Fibroblast of lung (primary cell): Measurements from ENCODE around the gene THSD7B. TPM values are rescaled to one million over a fixed set of nuclear protein-coding genes. Genes with fewer than 3 reads are reported as not detected.

ENCODE experiments used
- DNase-seq, 2 donors: peaks; one replicate each; pipeline versions ENCODE4 v3.0.0 to v3.0.0-alpha.2; 2010; ENCODE audit warnings: low read depth in 2 of 2
- H2AFZ ChIP-seq: 2 replicates; pipeline ENCODE4 v1.5.1; 2012; ENCODE audit warnings: low read length, control low read depth, inconsistent platforms
- H3K27ac ChIP-seq: 2 replicates; pipeline ENCODE4 v1.5.1; 2011; ENCODE audit warnings: low read length, control low read depth; ENCODE audit not compliant: insufficient read depth
- H3K27me3 ChIP-seq: 2 replicates; pipeline ENCODE4 v1.5.1; 2011; ENCODE audit warnings: mild to moderate bottlenecking, low read length; ENCODE audit not compliant: control insufficient read depth, insufficient read depth
- H3K36me3 ChIP-seq: 2 replicates; pipeline ENCODE4 v1.5.1; 2011; ENCODE audit warnings: low read length; ENCODE audit not compliant: control insufficient read depth, insufficient read depth
- H3K4me1 ChIP-seq: 2 replicates; pipeline ENCODE4 v1.5.1; 2011; ENCODE audit warnings: low read length; ENCODE audit not compliant: control insufficient read depth, insufficient read depth; ENCODE audit errors: extremely low read depth
- H3K4me2 ChIP-seq: 2 replicates; pipeline ENCODE4 v1.5.1; 2011; ENCODE audit warnings: low read length, control low read depth; ENCODE audit not compliant: insufficient read depth; ENCODE audit errors: extremely low read depth
- H3K4me3 ChIP-seq, 4 experiments: fragments of 200-600 bp in 1 of 4; sonication (generic) in 1 of 4; replicated peaks in 1 of 4; 2 replicates each; pipeline ENCODE4 v1.5.1; 2011 to 2016; ENCODE audit warnings: low read length in 4 of 4, low read depth in 3 of 4, mild to moderate bottlenecking in 3 of 4, control low read depth in 2 of 4, inconsistent platforms in 1 of 4, mixed read lengths in 1 of 4; ENCODE audit not compliant: insufficient read depth in 1 of 4; ENCODE audit errors: control extremely low read depth in 1 of 4
- H3K79me2 ChIP-seq: 2 replicates; pipeline ENCODE4 v1.5.1; 2012; ENCODE audit warnings: mild to moderate bottlenecking, low read length, inconsistent platforms; ENCODE audit not compliant: control insufficient read depth, insufficient read depth
- H3K9ac ChIP-seq: 2 replicates; pipeline ENCODE4 v1.5.1; 2011; ENCODE audit warnings: mild to moderate bottlenecking, low read length, control low read depth; ENCODE audit not compliant: insufficient read depth
- H3K9me3 ChIP-seq: 2 replicates; pipeline ENCODE4 v1.5.1; 2012; ENCODE audit warnings: low read depth, low read length; ENCODE audit not compliant: control insufficient read depth, insufficient read depth
- H4K20me1 ChIP-seq: 2 replicates; pipeline ENCODE4 v1.5.1; 2011; ENCODE audit warnings: low read length; ENCODE audit not compliant: control insufficient read depth, insufficient read depth; ENCODE audit errors: extremely low read depth
- EZH2 ChIP-seq: IDR thresholded peaks from 2 replicates; pipeline ENCODE4 v1.5.1; 2012; ENCODE audit warnings: low read length, control low read depth, mild to moderate bottlenecking; ENCODE audit errors: missing control alignments
- polyA plus RNA-seq, 2 donors: library from polyadenylated mRNA; depleted of rRNA in 1 of 2; stranded (reverse) in 1 of 2; unstranded in 1 of 2; fragments of >200 nt; gene quantifications; 2 replicates each; pipeline ENCODE4 v1.2.1, GENCODE V29; 2011 to 2012; ENCODE audit warnings: missing spikeins in 1 of 2
- total RNA-seq: library from RNA; depleted of rRNA; stranded (reverse); fragments of >200 nt; gene quantifications from 2 replicates; pipeline ENCODE4 v1.2.1, GENCODE V29; 2014
- TF ChIP-seq, protein P1 (sequence below), 2 donors: IDR thresholded peaks in 1 of 2; conservative IDR thresholded peaks in 1 of 2; 1 replicate in 1 of 2; 2 replicates in 1 of 2; pipeline ENCODE4 v1.5.1; 2011 to 2012; ENCODE audit warnings: low read length in 2 of 2, control low read depth in 1 of 2, inconsistent platforms in 1 of 2, low read depth in 1 of 2, mild to moderate bottlenecking in 1 of 2

The THSD7B gene
- total and polyA plus RNA-seq, 2 donors (not counting 1 experiment from before 2014, with no cell fraction given) = under 0.01 TPM; not detected in 1

DNA sequence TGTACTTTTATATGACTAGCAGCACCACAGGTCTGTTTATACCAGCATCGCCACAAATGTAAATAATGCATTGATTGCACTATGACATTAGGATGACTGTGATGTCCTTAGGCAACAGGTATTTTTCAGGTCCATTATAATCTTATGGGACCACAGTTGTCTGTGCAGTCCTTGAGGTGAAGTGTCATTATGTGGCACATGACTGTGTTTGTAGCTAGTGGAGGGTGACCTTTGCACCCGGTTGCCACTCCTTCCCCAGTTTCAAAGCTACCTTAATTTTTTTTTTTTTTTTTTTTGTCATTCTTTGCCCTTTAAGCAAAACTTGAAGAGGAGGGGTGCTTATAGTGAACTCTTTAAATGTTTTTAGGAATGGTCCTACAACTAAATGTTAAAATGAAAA lies 386.4 kb downstream of the THSD7B start:
- Histone ChIP-seq H3K36me3 (no peaks in the 10 kb centered on the region), H3K79me2 (no peaks in the 10 kb centered on the region), H3K4me3 (no peak overlapping the region), H3K27me3 (no peaks in the 10 kb centered on the region), H2AFZ (no peak overlapping the region), H3K27ac (no peak overlapping the region), H3K9me3 (no peaks in the 10 kb centered on the region), H3K9ac (no peak overlapping the region), H3K4me1 (no peaks in the 10 kb centered on the region), H3K4me2 (no peak overlapping the region), H4K20me1 (no peaks in the 10 kb centered on the region)
- no peak for DNase-seq
- TF ChIP-seq EZH2 = no peak
- TF ChIP-seq, protein P1, sequence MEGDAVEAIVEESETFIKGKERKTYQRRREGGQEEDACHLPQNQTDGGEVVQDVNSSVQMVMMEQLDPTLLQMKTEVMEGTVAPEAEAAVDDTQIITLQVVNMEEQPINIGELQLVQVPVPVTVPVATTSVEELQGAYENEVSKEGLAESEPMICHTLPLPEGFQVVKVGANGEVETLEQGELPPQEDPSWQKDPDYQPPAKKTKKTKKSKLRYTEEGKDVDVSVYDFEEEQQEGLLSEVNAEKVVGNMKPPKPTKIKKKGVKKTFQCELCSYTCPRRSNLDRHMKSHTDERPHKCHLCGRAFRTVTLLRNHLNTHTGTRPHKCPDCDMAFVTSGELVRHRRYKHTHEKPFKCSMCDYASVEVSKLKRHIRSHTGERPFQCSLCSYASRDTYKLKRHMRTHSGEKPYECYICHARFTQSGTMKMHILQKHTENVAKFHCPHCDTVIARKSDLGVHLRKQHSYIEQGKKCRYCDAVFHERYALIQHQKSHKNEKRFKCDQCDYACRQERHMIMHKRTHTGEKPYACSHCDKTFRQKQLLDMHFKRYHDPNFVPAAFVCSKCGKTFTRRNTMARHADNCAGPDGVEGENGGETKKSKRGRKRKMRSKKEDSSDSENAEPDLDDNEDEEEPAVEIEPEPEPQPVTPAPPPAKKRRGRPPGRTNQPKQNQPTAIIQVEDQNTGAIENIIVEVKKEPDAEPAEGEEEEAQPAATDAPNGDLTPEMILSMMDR (conservative IDR thresholded peaks at IDR 0.05 in 1 of 2, IDR thresholded peaks at IDR 0.05 in 1 of 2; ENCODE audit: low read depth in 1 of 2, low read length in 2 of 2) = no peak

DNA sequence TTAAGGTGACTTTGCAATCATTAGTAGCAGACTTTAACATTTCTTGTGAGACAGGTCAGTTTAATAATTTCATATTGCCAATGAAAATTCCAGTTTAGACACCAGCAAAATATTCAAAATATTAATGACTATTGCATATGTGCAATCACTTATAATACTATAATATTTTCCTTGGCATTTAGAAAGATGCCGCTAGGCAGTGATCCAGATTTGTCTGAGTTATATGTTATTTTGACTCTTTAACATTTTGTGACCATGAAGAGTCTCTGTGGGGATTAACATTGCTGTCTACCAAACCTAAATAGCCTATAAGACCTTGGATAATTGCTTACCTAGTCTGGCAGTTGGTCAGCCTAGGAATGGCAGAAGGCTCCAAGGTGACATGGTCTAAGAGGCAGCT lies 389.6 kb downstream of the THSD7B start:
- no peaks in the 10 kb centered on the region for H3K4me1 ChIP-seq
- H3K4me2 ChIP-seq = no peak overlapping the region
- no peak for DNase-seq
- H3K27ac ChIP-seq = no peak overlapping the region
- no peak overlapping the region for H3K4me3 ChIP-seq
- H3K9ac ChIP-seq = no peak overlapping the region
- H3K79me2 ChIP-seq = no peaks in the 10 kb centered on the region
- no peak for TF ChIP-seq EZH2
- TF ChIP-seq, protein P1 (conservative IDR thresholded peaks at IDR 0.05 in 1 of 2, IDR thresholded peaks at IDR 0.05 in 1 of 2; ENCODE audit: low read depth in 1 of 2, low read length in 2 of 2) = no peak
- no peaks in the 10 kb centered on the region for H3K36me3 ChIP-seq
- H2AFZ ChIP-seq = no peak overlapping the region
- no peaks in the 10 kb centered on the region for H4K20me1 ChIP-seq
- H3K27me3 ChIP-seq = no peaks in the 10 kb centered on the region
- H3K9me3 ChIP-seq = no peaks in the 10 kb centered on the region

DNA sequence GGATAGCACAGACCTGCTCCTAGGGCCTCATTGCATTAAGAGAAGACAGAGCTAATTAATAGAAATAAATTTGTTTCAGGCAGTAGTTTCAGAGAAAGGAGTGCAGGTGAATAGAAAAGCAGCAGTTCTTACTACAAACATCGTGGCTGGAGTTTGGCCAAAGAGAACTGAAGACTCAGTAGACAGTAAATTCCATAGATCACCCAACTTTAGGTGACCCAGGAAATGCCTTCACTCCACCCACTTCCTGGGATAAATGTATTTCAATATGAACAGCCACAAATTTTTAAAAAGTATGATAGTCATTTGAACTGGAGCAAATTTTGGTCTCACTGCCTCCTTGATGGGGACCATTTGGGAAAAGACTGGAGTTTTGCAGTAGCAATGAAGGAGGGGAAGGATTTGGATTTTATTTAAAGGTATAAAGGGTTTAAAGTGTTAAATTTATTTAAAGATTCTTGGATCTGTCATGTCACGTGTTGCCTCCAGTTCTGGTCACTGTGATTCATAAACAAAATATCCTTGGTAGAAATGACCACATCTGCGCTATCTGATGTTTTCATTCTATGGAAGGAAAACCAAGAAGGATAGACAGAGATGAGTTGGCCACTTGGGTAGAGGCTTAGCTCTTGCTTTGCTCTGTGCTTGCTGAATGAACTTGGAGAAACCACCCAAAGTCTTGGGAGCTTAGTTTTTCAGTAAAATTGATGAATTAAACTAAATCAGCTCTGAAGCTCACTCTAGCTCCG lies 390.2 kb downstream of the THSD7B start:
- Histone ChIP-seq H3K79me2 (no peaks in the 10 kb centered on the region), H3K4me2 (no peak overlapping the region), H3K9ac (no peak overlapping the region), H2AFZ (no peak overlapping the region), H3K4me3 (no peak overlapping the region), H3K9me3 (no peaks in the 10 kb centered on the region), H4K20me1 (no peaks in the 10 kb centered on the region), H3K4me1 (no peaks in the 10 kb centered on the region), H3K36me3 (no peaks in the 10 kb centered on the region), H3K27ac (no peak overlapping the region), H3K27me3 (no peaks in the 10 kb centered on the region)
- peak in 1 of 2 donors; percentile 59 for DNase-seq
- no peak for TF ChIP-seq EZH2
- TF ChIP-seq, protein P1 (conservative IDR thresholded peaks at IDR 0.05 in 1 of 2, IDR thresholded peaks at IDR 0.05 in 1 of 2; ENCODE audit: low read depth in 1 of 2, low read length in 2 of 2) = no peak
